Erythroblast (primary cell): ENCODE measurements around the gene NPHP4.

ENCODE experiments used
- GATA1 ChIP-seq: IDR thresholded peaks from 2 replicates; pipeline ENCODE4 v1.6.1; 2011; ENCODE audit warnings: low read depth, mild to moderate bottlenecking, control low read depth, low read length, moderate library complexity
- POLR2A ChIP-seq: IDR thresholded peaks from 2 replicates; pipeline ENCODE4 v1.6.1; 2011; ENCODE audit warnings: mild to moderate bottlenecking, low read length

- no peak for TF ChIP-seq POLR2A
- TF ChIP-seq GATA1 = no peak
Observed at GRCh38 chr1:5883129-5884048, 108.8 kb downstream of the NPHP4 start.
